ENCODE data around the gene TNK1.

Gene TNK1

DNA sequence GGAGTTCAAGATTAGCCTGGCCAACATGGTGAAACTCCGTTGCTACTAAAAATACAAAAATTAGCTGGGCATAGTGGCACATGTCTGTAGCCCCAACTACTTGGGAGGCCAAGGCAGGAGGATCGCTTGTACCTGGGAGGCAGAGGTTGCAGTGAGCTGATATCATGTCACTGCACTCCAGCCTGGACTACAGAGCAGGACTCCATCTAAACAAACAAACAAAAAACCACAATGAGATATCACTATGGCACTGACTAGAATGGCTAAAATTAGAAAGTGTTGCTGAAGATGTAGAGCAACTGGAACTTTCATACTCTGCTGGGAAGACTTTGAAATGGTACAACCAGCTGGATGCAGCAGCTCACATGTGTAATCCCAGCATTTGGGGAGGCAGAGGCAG lies 6.5 kb upstream of the TNK1 start:
- Histone ChIP-seq H3K27me3 (ENCODE audit: insufficient read depth, low read length) (no peaks in the 10 kb centered on the region), H3K9me3 (ENCODE audit: insufficient read depth, low read depth, low read length) (peaks cover 3% of the 10 kb centered on the region; the same call in 1 of the 2 replicates)
- 94% methylated on average over 2 of the region's 2 CpGs for whole genome bisulfite sequencing

DNA sequence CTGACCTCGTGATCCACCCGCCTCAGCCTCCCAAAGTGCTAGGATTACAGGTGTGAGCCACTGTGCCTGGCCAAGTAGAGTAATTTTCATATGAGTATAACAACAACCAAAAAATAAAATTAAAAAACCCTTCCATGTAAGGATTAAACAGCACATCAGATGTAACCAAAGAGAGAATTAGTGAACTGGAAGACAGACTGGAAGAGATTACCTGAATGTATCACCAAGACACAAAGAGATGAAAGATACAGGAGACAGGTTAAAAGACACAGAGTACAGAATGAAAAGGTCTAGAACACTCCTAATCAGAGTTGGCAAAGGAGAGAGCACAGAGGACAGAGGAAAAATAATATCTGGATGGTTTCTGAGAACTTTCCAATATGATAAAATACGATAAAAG lies 1.8 kb upstream of the TNK1 start:
- no peaks in the 10 kb centered on the region for H3K36me3 ChIP-seq (ENCODE audit: insufficient read depth, low read length)
- peaks cover 42% of the 10 kb centered on the region for H3K27me3 ChIP-seq (ENCODE audit: insufficient read depth, low read length)
- WGBS, result 100% methylated on average over 2 of the region's 3 CpGs
- peaks cover 7% of the 10 kb centered on the region; the same call in 1 of the 2 replicates for H3K9me3 ChIP-seq (ENCODE audit: insufficient read depth, low read depth, low read length)
- no peaks in the 10 kb centered on the region for H3K4me1 ChIP-seq (ENCODE audit: insufficient read depth, low read length)
- no peak overlapping the region for H3K4me3 ChIP-seq (ENCODE audit: low read length)
- H3K9ac ChIP-seq (ENCODE audit: low read depth, low read length), result no peak overlapping the region
- no peak overlapping the region for H3K27ac ChIP-seq (ENCODE audit: low read depth, low read length)

More for the DNA sequence above, 6.5 kb upstream of the TNK1 start:
- Histone ChIP-seq H3K9ac (ENCODE audit: low read depth, low read length) (no peak overlapping the region), H3K36me3 (ENCODE audit: insufficient read depth, low read length) (no peaks in the 10 kb centered on the region), H3K27ac (ENCODE audit: low read depth, low read length) (no peak overlapping the region), H3K4me3 (ENCODE audit: low read length) (no peak overlapping the region), H3K4me1 (ENCODE audit: insufficient read depth, low read length) (no peaks in the 10 kb centered on the region)

DNA sequence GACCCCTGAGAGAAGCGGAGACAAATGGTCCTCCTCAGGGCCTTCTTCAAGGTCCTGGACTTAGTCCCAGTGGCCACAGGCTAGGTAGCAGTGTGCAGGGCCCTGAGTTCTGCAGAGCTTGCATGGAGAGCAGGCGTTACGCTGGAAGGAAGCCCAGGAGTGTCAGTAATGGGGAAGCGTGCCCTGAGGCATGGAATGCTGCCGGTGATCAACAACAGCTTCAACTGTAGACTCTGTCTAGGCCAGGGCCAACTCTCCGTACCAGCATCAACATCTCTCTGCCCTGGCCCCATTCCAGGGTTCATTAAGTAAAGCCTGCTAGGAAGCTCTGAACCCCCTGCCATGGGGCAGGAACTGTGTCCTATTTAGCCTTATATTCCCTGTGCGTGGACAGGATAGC lies 568 bp upstream of the TNK1 start:
- Histone ChIP-seq H3K27me3 (ENCODE audit: insufficient read depth, low read length) (peaks cover 42% of the 10 kb centered on the region), H3K9ac (ENCODE audit: low read depth, low read length) (peak overlapping the region; percentile 39; the same call in 1 of the 2 replicates), H3K4me1 (ENCODE audit: insufficient read depth, low read length) (no peaks in the 10 kb centered on the region), H3K36me3 (ENCODE audit: insufficient read depth, low read length) (no peaks in the 10 kb centered on the region), H3K4me3 (ENCODE audit: low read length) (peak overlapping the region; percentile 54), H3K27ac (ENCODE audit: low read depth, low read length) (no peak overlapping the region), H3K9me3 (ENCODE audit: insufficient read depth, low read depth, low read length) (peaks cover 7% of the 10 kb centered on the region; the same call in 1 of the 2 replicates)
- WGBS, result 79% methylated on average over 7 of the region's 7 CpGs

- H3K36me3 ChIP-seq (ENCODE audit: insufficient read depth, low read length), result 0 out of 2 replicates have a peak, but pooled peaks cover 4% of the 10 kb centered on the region
- no peak overlapping the region for H3K9ac ChIP-seq (ENCODE audit: low read depth, low read length)
- no peaks in the 10 kb centered on the region for H3K4me1 ChIP-seq (ENCODE audit: insufficient read depth, low read length)
- H3K9me3 ChIP-seq (ENCODE audit: insufficient read depth, low read depth, low read length), result peaks cover 7% of the 10 kb centered on the region; the same call in 1 of the 2 replicates
- H3K27ac ChIP-seq (ENCODE audit: low read depth, low read length), result no peak overlapping the region
- 93% methylated on average over 10 of the region's 10 CpGs for WGBS
- no peak overlapping the region for H3K4me3 ChIP-seq (ENCODE audit: low read length)
- H3K27me3 ChIP-seq (ENCODE audit: insufficient read depth, low read length), result peaks cover 42% of the 10 kb centered on the region
These were observed 2.0 kb downstream of the TNK1 start for GRCh38 chr17:7382901-7383300.

DNA sequence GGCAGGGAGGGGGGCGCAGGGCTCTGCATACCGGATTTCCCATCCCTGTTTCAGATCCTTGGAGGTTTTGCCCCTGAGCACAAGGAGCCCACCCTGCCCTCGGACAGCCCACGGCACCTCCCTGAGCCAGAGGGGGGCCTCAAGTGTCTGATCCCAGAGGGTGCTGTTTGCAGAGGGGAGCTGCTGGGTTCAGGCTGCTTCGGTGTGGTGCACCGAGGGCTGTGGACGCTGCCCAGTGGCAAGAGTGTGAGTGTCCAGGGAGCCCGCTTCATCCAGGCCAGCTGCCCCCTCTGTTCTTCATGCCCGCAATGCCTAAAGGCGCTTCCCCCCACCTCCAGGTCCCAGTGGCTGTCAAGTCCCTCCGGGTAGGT lies 2.5 kb downstream of the TNK1 start:
- 88% methylated on average over 11 of the region's 11 CpGs for WGBS
- Histone ChIP-seq H3K9me3 (ENCODE audit: insufficient read depth, low read depth, low read length) (peaks cover 7% of the 10 kb centered on the region; the same call in 1 of the 2 replicates), H3K4me3 (ENCODE audit: low read length) (peak overlapping the region; percentile 56), H3K4me1 (ENCODE audit: insufficient read depth, low read length) (no peaks in the 10 kb centered on the region), H3K27ac (ENCODE audit: low read depth, low read length) (no peak overlapping the region), H3K36me3 (ENCODE audit: insufficient read depth, low read length) (peaks cover 6% of the 10 kb centered on the region; the same call in 1 of the 2 replicates), H3K9ac (ENCODE audit: low read depth, low read length) (no peak overlapping the region), H3K27me3 (ENCODE audit: insufficient read depth, low read length) (peaks cover 42% of the 10 kb centered on the region)

DNA sequence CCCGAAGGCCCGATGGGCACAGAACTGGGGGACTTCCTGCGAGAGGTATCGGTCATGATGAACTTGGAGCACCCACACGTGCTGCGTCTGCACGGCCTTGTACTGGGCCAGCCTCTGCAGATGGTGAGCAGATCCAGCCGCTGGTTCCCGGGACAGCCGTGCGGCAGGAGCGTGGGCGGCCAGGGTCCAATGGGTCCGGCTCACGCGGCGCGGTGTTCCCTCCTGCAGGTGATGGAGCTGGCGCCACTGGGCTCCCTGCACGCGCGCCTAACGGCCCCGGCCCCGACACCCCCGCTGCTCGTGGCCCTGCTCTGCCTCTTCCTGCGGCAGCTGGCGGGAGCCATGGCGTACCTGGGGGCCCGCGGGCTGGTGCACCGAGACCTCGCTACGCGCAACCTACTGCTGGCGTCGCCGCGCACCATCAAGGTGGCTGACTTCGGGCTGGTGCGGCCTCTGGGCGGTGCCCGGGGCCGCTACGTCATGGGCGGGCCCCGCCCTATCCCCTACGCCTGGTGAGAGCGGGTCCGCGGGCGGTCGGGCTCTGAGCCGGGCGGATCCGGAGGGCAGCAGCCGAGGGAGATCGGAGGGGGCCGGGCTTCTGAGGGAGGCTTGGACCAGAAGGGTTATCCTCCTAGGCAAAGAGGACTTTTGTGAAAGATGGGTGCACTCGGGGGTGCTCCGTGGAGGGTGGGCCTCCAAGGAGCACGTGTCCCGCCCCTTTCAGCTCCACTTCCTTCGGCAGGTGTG lies 3.0 kb downstream of the TNK1 start:
- H3K27ac ChIP-seq (ENCODE audit: low read depth, low read length), result no peak overlapping the region
- peaks cover 12% of the 10 kb centered on the region; the same call in 1 of the 2 replicates for H3K36me3 ChIP-seq (ENCODE audit: insufficient read depth, low read length)
- H3K27me3 ChIP-seq (ENCODE audit: insufficient read depth, low read length), result peaks cover 42% of the 10 kb centered on the region
- H3K4me1 ChIP-seq (ENCODE audit: insufficient read depth, low read length), result no peaks in the 10 kb centered on the region
- whole genome bisulfite sequencing, result 13% methylated on average over 65 of the region's 65 CpGs
- peaks cover 7% of the 10 kb centered on the region; the same call in 1 of the 2 replicates for H3K9me3 ChIP-seq (ENCODE audit: insufficient read depth, low read depth, low read length)
- peak overlapping the region; percentile 56 for H3K4me3 ChIP-seq (ENCODE audit: low read length)
- peak overlapping the region; percentile 35; the same call in 1 of the 2 replicates for H3K9ac ChIP-seq (ENCODE audit: low read depth, low read length)

DNA sequence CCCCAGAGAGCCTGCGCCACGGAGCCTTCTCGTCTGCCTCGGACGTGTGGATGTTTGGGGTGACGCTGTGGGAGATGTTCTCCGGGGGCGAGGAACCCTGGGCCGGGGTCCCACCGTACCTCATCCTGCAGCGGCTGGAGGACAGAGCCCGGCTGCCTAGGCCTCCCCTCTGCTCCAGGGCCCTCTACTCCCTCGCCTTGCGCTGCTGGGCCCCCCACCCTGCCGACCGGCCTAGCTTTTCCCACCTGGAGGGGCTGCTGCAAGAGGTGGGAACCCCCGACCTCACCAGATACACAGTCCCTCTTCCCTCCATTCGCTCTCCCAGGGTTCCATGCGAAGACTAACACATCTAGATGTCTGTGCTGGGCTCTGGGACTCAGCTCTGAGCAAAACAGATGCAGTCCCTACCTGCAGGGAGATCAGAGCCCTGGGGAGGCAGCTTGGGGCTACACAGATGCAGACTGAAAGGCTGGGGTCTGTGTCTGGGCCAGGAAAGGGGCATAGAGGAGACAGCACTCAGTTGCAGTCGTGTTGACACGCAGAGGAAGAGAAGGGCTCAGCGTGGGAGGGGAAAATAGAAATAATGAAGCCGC lies 3.7 kb downstream of the TNK1 start:
- 45% methylated on average over 23 of the region's 23 CpGs for WGBS
- peak overlapping the region; percentile 35; the same call in 1 of the 2 replicates for H3K9ac ChIP-seq (ENCODE audit: low read depth, low read length)

DNA sequence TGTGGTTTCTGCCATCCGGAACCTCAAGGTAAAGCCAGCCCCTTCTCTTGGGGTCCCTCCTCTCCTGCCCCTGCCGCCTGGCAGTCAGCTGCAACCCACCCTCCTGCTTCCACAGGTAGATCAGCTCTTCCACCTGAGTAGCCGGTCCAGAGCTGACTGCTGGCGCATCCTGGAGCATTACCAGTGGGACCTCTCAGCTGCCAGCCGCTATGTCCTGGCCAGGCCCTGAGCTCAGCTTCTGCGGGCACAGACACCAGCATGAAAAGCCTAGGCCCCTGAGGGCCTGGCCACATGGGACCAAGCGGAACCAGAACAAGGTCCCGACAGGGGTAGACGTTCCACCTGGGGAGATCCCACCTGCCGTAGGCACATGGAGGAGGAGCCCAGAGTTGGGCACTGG lies 8.0 kb downstream of the TNK1 start:
- Histone ChIP-seq H3K9me3 (ENCODE audit: insufficient read depth, low read depth, low read length) (no peaks in the 10 kb centered on the region), H3K4me3 (ENCODE audit: low read length) (no peak overlapping the region), H3K36me3 (ENCODE audit: insufficient read depth, low read length) (peaks cover 46% of the 10 kb centered on the region), H3K27ac (ENCODE audit: low read depth, low read length) (no peak overlapping the region), H3K4me1 (ENCODE audit: insufficient read depth, low read length) (no peaks in the 10 kb centered on the region), H3K27me3 (ENCODE audit: insufficient read depth, low read length) (peaks cover under 1% of the 10 kb centered on the region), H3K9ac (ENCODE audit: low read depth, low read length) (no peak overlapping the region)
- WGBS, result 94% methylated on average over 10 of the region's 10 CpGs

More for the DNA sequence above, 3.7 kb downstream of the TNK1 start:
- Histone ChIP-seq H3K9me3 (ENCODE audit: insufficient read depth, low read depth, low read length) (0 out of 2 replicates have a peak, but pooled peaks cover 1% of the 10 kb centered on the region), H3K4me1 (ENCODE audit: insufficient read depth, low read length) (no peaks in the 10 kb centered on the region), H3K27me3 (ENCODE audit: insufficient read depth, low read length) (peaks cover 41% of the 10 kb centered on the region), H3K4me3 (ENCODE audit: low read length) (peak overlapping the region; percentile 56), H3K27ac (ENCODE audit: low read depth, low read length) (no peak overlapping the region), H3K36me3 (ENCODE audit: insufficient read depth, low read length) (peaks cover 19% of the 10 kb centered on the region)

GRCh38 chr17:7389924-7390910 lies 9.3 kb downstream of the TNK1 start:
- H3K9me3 ChIP-seq (ENCODE audit: insufficient read depth, low read depth, low read length), result no peaks in the 10 kb centered on the region
- H3K4me3 ChIP-seq (ENCODE audit: low read length), result no peak overlapping the region
- H3K27me3 ChIP-seq (ENCODE audit: insufficient read depth, low read length), result no peaks in the 10 kb centered on the region
- peaks cover 46% of the 10 kb centered on the region for H3K36me3 ChIP-seq (ENCODE audit: insufficient read depth, low read length)
- H3K27ac ChIP-seq (ENCODE audit: low read depth, low read length), result no peak overlapping the region
- whole genome bisulfite sequencing, result 67% methylated on average over 18 of the region's 19 CpGs
- H3K9ac ChIP-seq (ENCODE audit: low read depth, low read length), result no peak overlapping the region
- H3K4me1 ChIP-seq (ENCODE audit: insufficient read depth, low read length), result no peaks in the 10 kb centered on the region

DNA sequence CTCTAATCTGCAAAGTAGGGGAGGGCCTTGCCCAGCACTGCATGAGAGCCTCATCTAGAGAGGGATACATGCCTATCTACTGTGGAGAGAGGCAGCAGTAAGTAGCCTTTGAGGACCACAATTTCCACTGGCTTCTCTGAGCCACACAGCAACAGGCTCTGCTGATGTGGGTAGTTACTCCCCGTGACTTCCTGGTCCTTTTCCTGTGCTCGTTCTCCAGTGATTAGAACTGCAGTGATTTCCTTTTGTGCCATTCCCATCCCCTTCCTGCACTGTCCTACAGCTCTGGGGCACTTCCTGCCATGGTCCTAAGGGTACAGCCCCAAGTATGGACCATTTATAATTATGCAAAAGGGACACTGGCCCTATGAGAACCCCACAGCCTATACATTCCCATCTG lies 10.4 kb downstream of the TNK1 start:
- WGBS, result 79% methylated on average over 2 of the region's 2 CpGs
- no peak overlapping the region for H3K9ac ChIP-seq (ENCODE audit: low read depth, low read length)
- peaks cover 46% of the 10 kb centered on the region for H3K36me3 ChIP-seq (ENCODE audit: insufficient read depth, low read length)
- H3K4me1 ChIP-seq (ENCODE audit: insufficient read depth, low read length), result no peaks in the 10 kb centered on the region
- H3K4me3 ChIP-seq (ENCODE audit: low read length), result no peak overlapping the region
- no peaks in the 10 kb centered on the region for H3K9me3 ChIP-seq (ENCODE audit: insufficient read depth, low read depth, low read length)
- no peak overlapping the region for H3K27ac ChIP-seq (ENCODE audit: low read depth, low read length)
- H3K27me3 ChIP-seq (ENCODE audit: insufficient read depth, low read length), result no peaks in the 10 kb centered on the region
